HG03460 (cell line): ENCODE data around the gene GFRA4.

Source experiments
- ATAC-seq: cut with Tn5 transposase; IDR thresholded peaks from one replicate; pipeline ENCODE4 v1.9.1; 2021; ENCODE audit not compliant: unreplicated experiment

GFRA4 gene

DNA sequence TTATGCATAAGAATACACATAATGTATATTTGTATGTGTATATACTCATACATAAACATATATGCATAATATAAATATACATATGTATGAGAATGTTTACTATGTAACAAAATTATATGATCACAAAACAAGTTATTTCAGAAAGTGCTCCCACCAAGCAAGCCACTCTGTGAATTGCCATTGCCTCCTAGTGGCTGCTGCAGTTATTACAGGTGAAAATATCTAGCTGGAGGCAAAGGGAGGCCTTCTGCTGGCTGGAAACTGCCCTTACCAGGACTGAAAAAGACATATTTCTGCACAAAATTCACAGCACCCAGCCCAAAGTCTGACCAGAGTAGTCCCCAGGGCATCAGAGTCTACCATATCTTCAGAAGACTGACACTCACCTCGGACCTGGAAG lies 33.0 kb upstream of the GFRA4 start:
- ATAC-seq = no peak

DNA sequence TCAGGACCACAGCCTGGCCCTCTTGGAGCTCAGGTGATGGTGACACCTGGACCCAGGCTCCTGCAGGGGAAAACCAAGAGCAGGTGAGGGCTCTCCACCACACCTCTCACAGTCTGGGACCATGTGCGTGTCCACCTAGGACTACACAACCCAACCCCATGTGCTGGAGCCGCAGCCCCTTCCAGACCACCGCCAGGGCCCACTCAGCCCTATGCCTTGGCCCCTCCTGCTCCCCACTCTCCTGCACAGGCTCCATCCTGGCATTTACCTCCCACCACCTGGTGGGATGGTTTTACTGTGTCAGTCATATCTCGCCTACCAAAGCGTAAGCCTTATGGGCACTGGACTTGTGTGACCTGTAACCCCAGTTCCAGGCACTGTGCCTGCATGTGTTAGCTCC lies 31.7 kb upstream of the GFRA4 start:
- ATAC-seq = no peak

DNA sequence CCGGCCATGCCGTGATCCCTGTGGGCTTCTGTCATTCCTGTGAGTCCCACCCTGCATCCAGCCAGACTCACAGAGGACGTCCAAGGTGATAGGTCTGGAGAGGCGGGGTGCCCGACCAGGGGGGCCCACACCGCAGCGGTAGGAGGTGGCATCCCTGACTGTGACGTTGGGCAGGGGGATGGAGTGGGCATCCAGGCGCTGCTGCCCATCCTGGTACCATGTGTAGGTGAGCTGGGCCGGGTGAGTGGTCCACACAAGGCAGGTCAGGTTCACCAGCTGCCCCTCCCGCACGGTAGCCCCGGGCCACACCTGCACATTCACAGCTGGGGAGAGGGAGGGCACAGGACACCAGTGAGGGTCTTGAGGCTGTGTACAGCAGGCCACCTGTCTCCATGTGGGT lies 30.2 kb upstream of the GFRA4 start:
- ATAC-seq = no peak

DNA sequence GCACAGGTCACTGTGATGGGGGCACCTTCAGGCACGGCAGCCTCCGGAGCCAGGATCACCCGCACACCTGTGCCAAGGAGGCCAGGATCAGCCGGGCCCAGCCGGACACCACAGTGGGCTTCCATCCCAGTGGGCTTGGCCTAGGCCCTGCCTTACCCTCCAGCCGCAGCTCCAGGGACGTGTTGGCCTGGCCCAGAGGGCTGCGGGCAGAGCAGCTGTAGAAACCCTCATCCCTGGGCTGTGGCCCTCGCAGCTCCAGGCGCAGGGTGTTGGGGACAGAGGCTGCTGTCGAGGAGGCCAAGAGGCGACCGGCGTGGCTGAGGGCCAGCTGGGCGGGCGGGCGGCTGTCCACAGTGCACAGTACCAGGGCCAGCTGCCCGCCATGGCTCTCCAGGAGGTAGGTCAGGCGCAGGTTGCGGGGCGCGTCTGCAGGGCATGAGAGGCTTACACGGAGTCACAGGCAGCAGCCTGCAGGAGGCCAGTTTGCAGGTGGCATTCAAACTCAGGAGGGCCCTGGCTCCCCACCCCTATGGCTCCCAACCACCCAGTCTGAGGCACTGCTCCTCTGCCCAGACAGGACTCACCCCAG lies 29.6 kb upstream of the GFRA4 start:
- no peak for ATAC-seq

DNA sequence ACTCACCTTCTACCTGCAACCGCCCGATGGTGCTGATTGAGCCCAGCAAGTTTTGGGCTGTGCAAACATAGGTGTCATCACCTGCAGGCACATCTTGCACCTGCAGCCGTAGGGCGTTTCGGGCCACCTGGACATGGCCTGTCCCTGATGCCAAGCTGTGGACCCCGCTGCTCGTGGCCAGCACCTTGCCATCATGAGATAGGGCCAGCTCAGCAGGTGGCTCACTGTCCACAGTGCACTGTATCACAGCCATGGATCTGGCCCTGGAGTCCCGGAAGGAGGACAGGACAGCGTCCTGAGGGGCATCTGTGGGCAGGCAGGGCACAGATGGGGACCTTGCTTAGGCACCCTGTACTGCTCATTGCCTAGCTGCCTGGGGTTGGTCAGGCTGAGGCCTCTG lies 28.7 kb upstream of the GFRA4 start:
- no peak for ATAC-seq

DNA sequence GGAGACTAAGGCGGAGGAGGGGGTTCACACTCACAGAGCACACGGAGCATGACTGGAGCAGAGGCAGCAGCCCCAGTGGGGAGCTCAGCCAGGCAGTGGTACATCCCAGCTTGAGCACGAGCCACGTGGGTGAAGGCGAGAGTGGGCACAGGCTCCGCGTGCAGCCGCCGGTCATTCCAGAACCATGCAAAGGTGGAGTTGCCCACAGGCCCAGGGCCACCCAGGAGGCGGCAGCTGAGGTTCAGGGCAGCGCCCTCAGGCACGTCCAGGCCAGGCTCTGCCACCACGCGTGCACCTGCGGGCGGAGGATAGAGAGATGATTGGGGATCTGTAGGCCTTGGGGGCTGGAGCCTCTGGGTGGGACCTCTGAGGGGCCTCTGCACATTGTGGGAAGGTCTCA lies 28.1 kb upstream of the GFRA4 start:
- ATAC-seq = no peak

DNA sequence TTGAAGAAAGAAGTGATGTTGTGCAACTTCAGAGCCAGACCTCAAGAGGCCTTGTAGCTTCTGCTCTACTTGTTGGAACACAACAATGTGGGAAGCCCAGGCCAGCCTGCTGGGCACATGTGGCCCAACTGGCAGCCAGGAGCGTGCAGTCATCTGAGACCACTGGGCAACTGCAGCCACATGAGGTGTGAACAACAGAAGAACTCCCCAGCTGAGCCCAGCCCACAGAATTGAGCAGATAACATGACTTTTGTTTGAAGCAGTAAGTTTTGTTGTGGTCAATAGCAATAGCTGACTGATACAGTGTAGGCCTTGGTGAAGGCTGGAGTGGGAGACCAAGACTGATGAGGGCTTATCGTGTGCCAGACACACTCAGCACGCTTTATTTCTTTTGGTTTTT lies 27.2 kb upstream of the GFRA4 start:
- no peak for ATAC-seq

DNA sequence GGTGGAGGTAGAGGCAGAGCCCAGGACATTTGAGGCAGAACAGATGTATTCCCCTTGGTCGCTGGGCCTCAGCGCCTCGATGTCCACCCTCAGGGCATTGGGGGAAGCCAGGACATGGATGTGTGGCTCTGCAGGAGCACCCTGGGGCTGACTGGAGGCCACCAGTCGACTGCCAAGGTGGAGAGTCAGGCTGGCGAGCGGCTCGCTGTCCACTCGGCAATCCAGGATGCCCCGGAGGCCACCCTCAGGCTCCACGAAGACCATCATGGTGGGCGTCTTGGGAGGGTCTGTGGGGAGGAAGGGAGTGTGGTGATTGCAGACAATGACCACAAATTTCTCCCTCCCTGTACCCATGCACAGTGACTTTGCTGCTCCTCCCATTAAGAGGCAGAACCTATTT lies 26.8 kb upstream of the GFRA4 start:
- no peak for ATAC-seq

DNA sequence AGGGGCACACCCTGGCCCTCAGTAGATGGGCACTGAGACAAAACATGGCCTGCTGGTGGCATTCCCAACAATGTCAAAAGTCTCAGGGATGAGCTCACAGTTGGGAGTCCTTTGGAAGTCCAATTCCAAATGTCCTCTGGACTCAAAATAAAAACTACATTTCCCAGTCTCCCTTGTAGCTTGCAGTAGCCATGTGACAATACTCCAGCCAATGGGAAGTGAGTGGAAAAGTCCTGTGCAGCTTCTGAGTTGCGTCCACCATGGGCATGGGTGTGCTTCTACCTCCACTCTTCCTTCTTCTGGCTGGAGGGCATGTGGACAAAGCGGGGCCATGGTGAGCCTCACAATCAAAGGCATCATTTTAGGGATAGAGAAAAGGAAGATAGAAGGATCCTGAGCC lies 24.5 kb upstream of the GFRA4 start:
- no peak for ATAC-seq

DNA sequence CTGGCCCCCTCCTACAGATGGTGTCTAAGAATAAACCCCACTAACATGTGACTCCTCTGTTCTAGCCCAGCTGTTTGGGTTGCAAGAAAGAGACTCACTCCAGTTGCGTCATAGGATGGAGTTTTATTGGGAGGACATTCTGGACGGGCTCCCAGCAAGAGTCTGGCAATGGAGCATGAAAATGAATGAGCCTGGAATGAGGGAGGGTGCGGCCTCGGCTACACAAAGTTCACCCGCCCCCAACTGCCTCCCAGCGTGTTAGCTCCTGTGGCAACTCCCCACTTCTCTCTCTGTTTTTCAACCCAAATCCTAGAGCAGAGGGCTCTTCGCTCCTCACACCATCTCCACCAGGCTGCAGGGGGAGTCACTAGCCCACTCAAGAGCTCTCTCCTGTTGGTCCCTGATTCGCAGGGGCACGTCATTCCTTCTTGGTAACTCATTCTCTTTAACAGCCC lies 23.7 kb upstream of the GFRA4 start:
- ATAC-seq = no peak

DNA sequence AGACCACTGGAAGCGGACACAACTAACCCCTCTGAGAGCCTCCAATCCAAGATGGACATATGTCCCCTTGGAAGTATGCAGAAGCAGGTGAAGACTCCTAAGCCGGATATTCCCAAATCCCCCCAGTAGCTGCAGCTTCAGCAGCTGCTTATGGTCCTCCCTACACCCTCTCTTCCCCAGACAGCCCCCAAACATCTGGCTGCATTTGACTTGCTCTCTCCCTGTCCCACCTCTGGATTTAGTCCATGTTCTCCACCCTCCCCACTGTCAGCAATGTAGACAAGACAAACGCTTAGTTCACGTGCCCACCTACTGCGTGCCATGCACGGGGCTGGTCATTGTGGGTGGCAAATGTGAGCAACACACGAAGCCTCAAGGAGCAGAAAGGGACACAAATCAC lies 23.2 kb upstream of the GFRA4 start:
- ATAC-seq = no peak

DNA sequence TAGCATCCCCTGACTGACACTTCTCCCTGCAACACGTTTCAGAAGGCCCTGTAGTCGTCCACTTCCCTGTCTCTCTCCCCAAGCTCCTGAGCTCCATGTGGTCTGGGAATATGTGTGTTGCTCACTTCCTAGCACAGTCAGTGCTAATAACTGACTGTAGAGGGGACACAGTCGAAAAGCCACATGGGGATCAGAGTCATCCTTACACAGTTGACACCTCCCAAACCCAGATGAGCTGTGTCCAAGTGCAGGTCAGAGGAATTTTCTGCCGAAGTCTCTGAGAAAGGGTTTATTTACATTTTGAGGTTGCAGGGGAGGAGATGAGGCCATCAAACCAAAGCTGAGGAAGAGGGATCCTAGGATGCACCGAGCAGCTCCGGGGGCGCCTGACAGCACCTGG lies 22.1 kb upstream of the GFRA4 start:
- no peak for ATAC-seq

DNA sequence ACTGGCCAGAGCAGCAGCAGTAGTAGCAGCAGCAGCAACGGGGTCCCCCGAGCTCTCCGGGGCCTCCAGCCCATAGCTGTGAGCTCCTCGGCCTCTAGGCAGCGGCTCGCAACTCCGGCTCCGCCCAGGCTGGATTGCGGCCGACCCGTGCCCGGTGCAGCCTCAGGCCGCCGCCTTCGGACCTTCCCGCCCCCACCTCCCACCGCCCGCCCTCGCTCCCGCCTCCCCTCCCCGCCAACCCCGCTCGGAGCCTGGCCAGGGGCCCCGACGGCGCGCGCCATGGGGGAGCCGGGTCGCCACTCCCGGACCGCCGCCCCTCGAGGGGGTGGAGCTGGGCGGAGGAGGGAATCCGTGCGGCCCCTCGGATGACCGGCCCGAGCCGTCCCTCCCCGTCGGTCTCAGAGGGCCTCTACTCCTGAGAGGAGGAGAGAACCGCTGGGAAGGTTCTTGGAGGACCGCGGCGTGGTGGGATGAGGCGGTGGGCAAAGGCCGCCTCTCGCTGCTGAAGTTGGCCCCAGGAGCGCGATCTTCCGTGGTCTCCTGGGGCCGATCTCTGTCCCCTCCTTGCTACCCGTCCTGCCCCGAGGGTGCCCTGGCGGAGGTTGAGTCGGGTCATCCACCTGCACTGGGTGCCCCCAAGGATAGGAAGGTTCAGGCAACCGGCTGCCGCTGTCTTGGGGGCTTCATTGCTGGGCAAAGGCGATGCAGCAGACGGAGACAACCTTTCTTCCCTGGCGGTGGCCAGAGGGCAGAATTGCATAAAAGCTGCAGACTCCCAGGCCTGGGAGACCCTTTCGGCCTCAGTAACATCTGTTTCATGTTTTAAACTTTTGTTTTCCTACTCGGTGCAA lies 19.0 kb upstream of the GFRA4 start, which contains the start of gene ADAM33:
TSS of gene ADAM33 (minus strand) at position 80 of the 851 bp plus-strand sequence. CDS start at position 74, 6 bp downstream.
- ATAC-seq = no peak

DNA sequence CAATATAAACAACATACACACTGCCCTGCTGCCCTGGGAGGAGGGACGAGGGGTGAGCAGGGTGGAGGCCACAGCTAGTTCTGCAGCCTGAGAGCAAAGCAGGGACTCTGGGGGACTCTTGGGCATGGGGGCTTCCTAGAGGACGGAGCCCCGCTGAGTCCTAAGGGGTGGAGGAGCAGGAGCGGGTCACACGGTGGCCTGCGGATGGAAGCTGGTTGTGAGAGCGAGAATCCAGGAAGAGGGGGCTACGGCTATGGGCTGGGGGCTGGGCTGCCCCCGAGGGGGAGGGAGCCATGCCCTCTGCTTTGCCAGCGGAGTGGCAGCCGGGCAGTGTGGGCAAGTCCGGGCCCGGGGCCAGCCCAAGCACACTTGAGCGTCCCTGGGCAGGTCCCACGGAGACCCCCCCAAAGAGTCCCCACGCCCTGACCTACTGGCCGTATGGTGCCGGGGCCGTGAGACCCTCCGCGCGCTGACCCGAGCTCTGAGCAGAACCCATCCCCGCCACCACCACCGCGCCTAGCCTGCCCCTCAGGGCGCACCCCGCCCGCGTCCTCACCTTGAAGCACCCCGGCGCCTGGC lies 18.2 kb upstream of the GFRA4 start:
- no peak for ATAC-seq

DNA sequence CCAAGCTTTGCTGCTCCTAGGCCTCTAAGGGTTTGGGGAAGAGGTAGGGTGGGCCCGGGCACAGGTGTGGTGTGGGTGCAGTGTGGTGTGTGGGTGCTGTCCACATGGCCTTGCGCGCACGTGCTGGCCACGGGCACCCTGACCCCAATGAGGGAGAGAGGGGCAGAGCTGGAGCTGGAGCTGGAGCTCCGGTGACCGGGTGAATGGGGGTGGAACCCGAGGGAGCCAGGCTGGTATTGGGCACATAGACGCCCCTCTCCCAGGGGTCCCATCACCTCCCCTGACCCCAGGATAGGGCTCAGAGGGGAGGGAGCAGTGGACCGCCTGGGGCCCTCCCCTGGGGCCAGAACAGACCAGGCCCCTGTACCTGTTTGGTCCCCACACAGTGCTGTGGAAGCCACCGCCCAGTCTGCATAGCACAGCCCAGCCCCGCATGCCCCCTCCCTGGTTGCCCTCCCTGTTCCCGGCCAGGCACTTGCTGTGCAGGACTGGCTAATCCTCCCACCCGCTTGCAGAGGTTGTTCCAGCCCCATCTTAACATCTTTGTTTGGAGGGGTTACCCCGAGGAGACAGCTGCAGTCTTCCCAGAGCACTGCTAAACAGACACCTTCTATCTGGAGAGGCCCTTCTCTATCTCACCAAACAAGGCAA lies 17.6 kb upstream of the GFRA4 start:
- ATAC-seq = no peak

DNA sequence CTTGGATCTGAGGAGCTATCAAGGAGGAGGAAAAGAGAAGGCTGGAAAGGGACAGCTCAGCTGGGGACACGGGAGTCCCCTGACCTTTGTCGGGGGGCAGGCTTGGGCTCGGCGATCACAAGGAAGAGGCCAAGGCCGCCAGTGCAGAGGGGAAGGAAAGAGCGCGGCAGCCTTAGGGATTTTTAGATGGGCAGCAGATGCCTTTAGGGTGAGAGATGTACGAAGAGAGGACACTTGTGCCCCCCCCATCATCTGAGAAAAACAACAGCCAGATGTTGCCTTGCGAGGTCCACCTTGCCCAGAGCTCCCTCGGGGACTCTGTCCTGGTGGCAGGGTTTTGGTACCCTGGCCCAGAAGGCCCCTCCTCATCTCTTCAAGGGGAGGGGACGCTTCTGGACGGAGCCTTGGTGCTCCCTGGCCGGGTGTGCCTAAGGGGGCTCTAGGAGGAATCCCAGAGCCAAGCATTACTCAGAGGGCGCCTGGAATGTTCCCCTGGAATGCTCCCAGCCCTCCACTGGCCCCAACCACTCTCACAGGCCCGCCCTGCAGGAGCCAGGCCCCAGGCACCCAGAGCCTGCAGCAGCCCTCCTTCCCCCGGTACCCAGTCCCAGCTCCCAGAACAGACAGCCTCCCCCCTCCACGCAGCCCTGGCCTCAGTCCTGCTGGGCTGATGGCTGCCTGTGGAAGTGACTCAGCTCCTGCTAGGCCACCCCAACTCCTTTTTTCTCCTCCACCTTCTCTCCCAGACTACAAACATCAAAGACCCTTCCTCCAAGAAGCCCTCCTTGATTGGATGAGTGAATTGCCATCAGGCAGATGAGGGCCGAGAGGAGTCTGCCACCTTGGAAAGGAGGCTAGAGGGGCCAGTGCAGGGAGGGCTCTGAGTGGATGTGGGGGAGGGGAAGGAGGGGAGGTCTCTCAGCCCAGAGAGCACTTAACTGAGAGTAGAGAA lies 16.8 kb upstream of the GFRA4 start:
- no peak for ATAC-seq

DNA sequence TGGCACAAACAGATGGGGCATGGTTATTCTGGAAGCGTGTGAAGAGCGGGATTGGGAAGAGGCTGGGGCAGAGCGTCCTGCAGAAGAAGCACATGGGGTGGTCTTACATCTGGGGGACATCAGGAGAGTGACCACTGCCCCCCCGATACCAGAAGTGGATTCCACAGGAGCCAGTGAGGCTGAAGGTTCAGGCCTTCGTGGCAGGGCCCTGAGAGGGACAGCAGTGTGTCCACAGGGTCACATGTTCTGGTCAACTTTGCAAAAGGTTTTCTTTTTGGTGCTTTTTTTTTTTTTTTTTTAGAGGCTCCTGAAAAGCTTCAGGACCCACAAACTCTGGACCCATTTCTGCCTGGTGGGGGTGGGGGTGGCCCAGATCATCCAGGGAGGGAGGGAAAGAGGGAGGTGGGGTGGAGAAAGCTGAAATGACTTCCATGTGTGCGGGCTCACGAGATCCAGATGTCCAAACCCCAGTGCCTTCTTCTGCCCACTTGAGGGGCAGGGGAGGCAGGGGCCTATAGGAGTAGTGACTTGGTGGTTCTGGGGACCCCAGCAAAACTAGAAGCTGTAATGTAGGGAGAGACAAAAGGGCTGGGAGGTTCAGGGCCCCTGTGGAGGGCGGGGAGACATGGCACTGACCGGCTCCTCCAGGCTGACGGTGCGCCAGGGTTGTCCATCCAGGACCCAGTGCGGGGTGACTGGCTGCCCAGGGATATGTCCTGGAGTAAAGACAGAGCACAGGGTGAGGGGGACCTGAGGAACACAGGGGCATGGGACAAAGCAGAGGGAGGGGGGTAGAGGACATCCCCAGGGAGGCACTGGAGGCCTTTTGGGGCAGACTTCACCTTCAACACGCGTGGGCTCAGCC lies 15.9 kb upstream of the GFRA4 start:
- ATAC-seq = no peak

DNA sequence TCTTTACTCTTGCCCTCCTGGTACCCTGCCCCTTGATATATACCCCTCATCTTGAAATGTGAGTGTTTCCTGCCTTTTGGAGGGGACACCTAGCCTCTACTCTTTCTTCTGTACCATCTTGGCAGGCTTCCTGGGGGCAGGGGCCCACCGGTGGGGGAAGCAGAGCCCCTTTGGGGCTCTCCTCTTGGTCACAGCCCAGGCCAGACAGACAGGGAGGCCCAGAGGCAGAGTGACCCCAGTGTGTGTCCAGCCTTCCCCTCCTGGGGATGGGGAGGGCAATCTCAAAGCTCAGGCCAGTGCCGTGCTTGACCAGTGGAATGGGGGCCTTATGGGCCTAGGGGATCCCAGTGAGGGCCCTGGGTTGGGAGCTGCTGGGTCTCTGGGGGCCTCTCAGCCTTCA lies 15.0 kb upstream of the GFRA4 start:
- ATAC-seq = no peak

DNA sequence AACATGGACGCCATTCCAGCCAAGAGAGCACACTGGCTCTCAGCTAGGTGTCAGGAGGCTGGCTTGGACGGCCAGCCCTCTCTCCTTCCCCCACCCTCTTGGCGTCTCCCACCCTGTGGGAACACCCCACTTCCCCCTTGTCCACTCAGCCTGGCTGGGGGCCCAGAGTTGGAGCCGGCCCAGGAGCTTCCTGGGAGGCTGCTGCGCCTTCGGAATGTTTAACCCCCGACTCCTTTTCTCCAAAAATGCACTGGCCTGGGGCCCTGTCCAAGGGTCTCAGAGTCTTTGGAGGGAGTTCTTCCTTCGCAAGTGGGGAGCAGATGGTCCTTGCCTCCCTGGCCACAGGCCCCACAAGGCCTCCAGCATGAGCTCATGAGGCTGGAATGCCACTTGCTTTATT lies 14.5 kb upstream of the GFRA4 start:
- no peak for ATAC-seq
